HCT116 (cell line): ENCODE data around the gene PSG6. TPM values are rescaled to one million over a fixed set of nuclear protein-coding genes. Genes with fewer than 3 reads are reported as not detected.
"Not testable (repeated sequence)": the region's sequence is repeated elsewhere in the genome, so short reads cannot be mapped to it uniquely, and the experiment has no call there.

Source experiments
- ATAC-seq: fragments of 200-7000 bp; cut with Tn5 transposase; 2 replicates; pipeline ENCODE4 v1.9.1; 2020; ENCODE audit warnings: mild to moderate bottlenecking, moderate library complexity
- BruUV-seq: library from RNA; stranded (reverse); fragments of 400-500 nt; replicated peaks from 2 replicates; lab custom pipeline; 2021; lab: Mats Ljungman, UMichigan
- CTCF ChIA-PET: fragments of 300-600 bp; sonication (Branson Sonifier 250); formaldehyde crosslinking; loops from one replicate; lab custom pipeline; 2021; ENCODE audit warnings: antibody characterized with exemption; lab: Charles Lee
- POLR2A ChIA-PET: fragments of 300-600, 350-600 bp; sonication (Branson Sonifier 250); formaldehyde crosslinking; loops from one replicate; lab custom pipeline; 2021; ENCODE audit warnings: antibody characterized with exemption; lab: Charles Lee
- RAD21 ChIA-PET, 2 experiments: fragments of 300-600 bp; sonication (Branson Sonifier 250); formaldehyde crosslinking; loops; one replicate each; lab custom pipeline; 2023; ENCODE audit warnings: low total read pairs in 2 of 2; ENCODE audit not compliant: uncharacterized antibody in 2 of 2, unreplicated experiment in 2 of 2, low non-redundant PET in 1 of 2; lab: Charles Lee
- DNase-seq: peaks from one replicate; pipeline ENCODE4 v3.0.0-alpha.2; 2010; ENCODE audit warnings: low read depth, low spot score
- H2AFZ ChIP-seq: fragments of 200-600 bp; shearing (Covaris generic), sonication (generic); 2 replicates; pipeline ENCODE4 v1.6.1; 2017; ENCODE audit warnings: low read depth, mixed run types, mixed read lengths, antibody characterized with exemption, low read length; ENCODE audit not compliant: poor library complexity, severe bottlenecking
- H3K27ac ChIP-seq: 2 replicates; pipeline ENCODE4 v1.5.1; 2012; ENCODE audit warnings: low read depth, low read length
- H3K27me3 ChIP-seq: fragments of 200-600 bp; sonication (generic); 2 replicates; pipeline ENCODE4 v1.6.1; 2016; ENCODE audit warnings: mixed run types, low read length, mixed read lengths; ENCODE audit not compliant: insufficient read depth
- H3K36me3 ChIP-seq, 2 experiments: fragments of 200-500 bp in 1 of 2; fragments of 200-600 bp in 1 of 2; sonication (Bioruptor generic) in 1 of 2; sonication (generic) in 1 of 2; 2 replicates each; pipeline versions ENCODE4 v1.5.1 to v1.6.1; 2014 to 2016; ENCODE audit warnings: low read length in 2 of 2, inconsistent platforms in 1 of 2, mixed read lengths in 1 of 2, mixed run types in 1 of 2; ENCODE audit not compliant: insufficient read depth in 2 of 2, control insufficient read depth in 1 of 2
- H3K4me1 ChIP-seq, 2 experiments: fragments of 200-600 bp in 1 of 2; sonication (generic) in 1 of 2; 2 replicates each; pipeline versions ENCODE4 v1.5.1 to v1.6.1; 2012 to 2017; ENCODE audit warnings: low read length in 2 of 2, inconsistent platforms in 1 of 2, mild to moderate bottlenecking in 1 of 2, mixed read lengths in 1 of 2, mixed run types in 1 of 2, moderate library complexity in 1 of 2; ENCODE audit not compliant: insufficient read depth in 2 of 2, control insufficient read depth in 1 of 2
- H3K4me2 ChIP-seq: fragments of 200-600 bp; sonication (generic); 2 replicates; pipeline ENCODE4 v1.6.1; 2017; ENCODE audit warnings: mixed run types, low read length, mixed read lengths
- H3K4me3 ChIP-seq, 2 experiments: fragments of 200-600 bp in 1 of 2; sonication (generic) in 1 of 2; replicated peaks in 1 of 2; 2 replicates each; pipeline ENCODE4 v1.5.1; 2011 to 2016; ENCODE audit warnings: low read length in 2 of 2, control low read depth in 1 of 2, low read depth in 1 of 2, mild to moderate bottlenecking in 1 of 2, mixed read lengths in 1 of 2, mixed run types in 1 of 2
- H3K79me2 ChIP-seq: fragments of 200-600 bp; sonication (generic); 2 replicates; pipeline ENCODE4 v1.6.1; 2017; ENCODE audit warnings: mild to moderate bottlenecking, mixed run types, low read length, moderate library complexity, mixed read lengths; ENCODE audit not compliant: insufficient read depth
- H3K9ac ChIP-seq: fragments of 200-600 bp; sonication (generic); 2 replicates; pipeline ENCODE4 v1.6.1; 2016; ENCODE audit warnings: low read length, mixed read lengths
- H3K9me2 ChIP-seq: fragments of 200-600 bp; sonication (generic), shearing (Covaris generic); 2 replicates; pipeline ENCODE4 v1.6.1; 2017; ENCODE audit warnings: mixed run types, mild to moderate bottlenecking, moderate library complexity; ENCODE audit not compliant: insufficient read depth
- H3K9me3 ChIP-seq, 2 experiments: fragments of 200-500 bp in 1 of 2; fragments of 200-600 bp in 1 of 2; sonication (Bioruptor generic) in 1 of 2; sonication (generic) in 1 of 2; 2 replicates each; pipeline ENCODE4 v1.6.1; 2014 to 2017; ENCODE audit warnings: low read length in 2 of 2, mixed read lengths in 2 of 2, inconsistent platforms in 1 of 2, low read depth in 1 of 2, mild to moderate bottlenecking in 1 of 2, mixed run types in 1 of 2, moderate library complexity in 1 of 2; ENCODE audit not compliant: control insufficient read depth in 1 of 2, insufficient read depth in 1 of 2
- H4K20me1 ChIP-seq: fragments of 200-600 bp; sonication (generic), shearing (Covaris generic); 2 replicates; pipeline ENCODE4 v1.6.1; 2017; ENCODE audit warnings: mixed run types, mild to moderate bottlenecking, moderate library complexity; ENCODE audit not compliant: insufficient read depth
- CBX3 ChIP-seq: IDR thresholded peaks from 2 replicates; pipeline ENCODE4 v1.6.1; 2012; ENCODE audit warnings: low read depth
- EZH2 ChIP-seq: fragments of 200-600 bp; sonication (generic); IDR thresholded peaks from 2 replicates; pipeline ENCODE4 v1.6.1; 2017; ENCODE audit warnings: antibody characterized with exemption, mixed run types
- EZH2phosphoT487 ChIP-seq: fragments of 200-600 bp; IDR thresholded peaks from 2 replicates; pipeline ENCODE4 v1.6.1; 2018; ENCODE audit warnings: antibody characterized with exemption, borderline replicate concordance
- RAD21 ChIP-seq: IDR thresholded peaks from 2 replicates; pipeline ENCODE4 v1.6.1; 2012; ENCODE audit warnings: low read depth, mild to moderate bottlenecking
- REST ChIP-seq: IDR thresholded peaks from 2 replicates; pipeline ENCODE4 v1.6.1; 2012; ENCODE audit warnings: low read depth
- SP1 ChIP-seq: IDR thresholded peaks from 2 replicates; pipeline ENCODE4 v1.6.1; 2012; ENCODE audit warnings: low read depth
- YY1 ChIP-seq: IDR thresholded peaks from 2 replicates; pipeline ENCODE4 v1.6.1; 2011; ENCODE audit warnings: low read length, low read depth, moderate library complexity, mild to moderate bottlenecking; ENCODE audit not compliant: insufficient replicate concordance; ENCODE audit errors: extremely low read depth
- ZFX ChIP-seq: fragments of 450-650 bp; IDR thresholded peaks from 2 replicates; pipeline ENCODE4 v1.6.1; 2017
- intact Hi-C: fragments of 100-400 bp; cut with micrococcal nuclease; formaldehyde crosslinking; loops from 2 replicates; pipeline ENCODE4 v1.10.0; 2022
- total RNA-seq: library from RNA; stranded (reverse); gene quantifications from one replicate; pipeline ENCODE4 v1.2.1, GENCODE V29; 2021; ENCODE audit not compliant: unreplicated experiment
- TF ChIP-seq, protein P1 (sequence below), 3 experiments: fragments of 200-600 bp in 1 of 3; sonication (generic) in 1 of 3; IDR thresholded peaks in 2 of 3; conservative IDR thresholded peaks in 1 of 3; 2 replicates each; pipeline ENCODE4 v1.5.1; 2012 to 2017; ENCODE audit warnings: low read depth in 2 of 3, low read length in 2 of 3, antibody characterized with exemption in 1 of 3, borderline replicate concordance in 1 of 3, control low read depth in 1 of 3, mild to moderate bottlenecking in 1 of 3, mixed read lengths in 1 of 3, mixed run types in 1 of 3, moderate library complexity in 1 of 3; ENCODE audit not compliant: insufficient read depth in 1 of 3

Gene PSG6
- total RNA-seq, 1 experiment from 2014 or later, result not detected

DNA sequence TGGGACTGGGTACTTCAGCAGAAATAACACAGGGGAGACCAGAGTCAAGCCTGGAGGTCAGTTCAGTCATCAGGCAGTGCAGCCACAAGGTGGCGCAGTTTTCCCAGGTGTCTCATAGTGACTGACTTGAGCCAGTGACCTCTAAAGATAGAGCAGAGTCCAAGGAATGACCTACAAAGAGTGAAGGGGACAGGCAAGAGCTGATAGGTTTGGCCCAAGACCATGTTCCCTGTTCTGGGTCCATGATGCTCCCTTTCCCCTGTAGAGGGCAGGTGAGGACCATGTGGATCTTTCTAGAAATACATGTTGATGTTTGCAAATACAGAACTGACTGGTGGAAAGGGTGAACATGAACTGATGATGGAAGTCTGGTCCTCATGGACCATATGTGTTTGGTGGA, 12.5 kb upstream of the PSG6 start:
- H3K27me3 ChIP-seq, RAD21 ChIA-PET, H3K9ac ChIP-seq, H3K79me2 ChIP-seq, H3K36me3 ChIP-seq, H3K4me2 ChIP-seq, BruUV-seq, intact Hi-C loops, H4K20me1 ChIP-seq, H3K9me3 ChIP-seq, ATAC-seq, POLR2A ChIA-PET, H3K27ac ChIP-seq, DNase-seq, CTCF ChIA-PET, H3K4me3 ChIP-seq, H2AFZ ChIP-seq, H3K9me2 ChIP-seq: not testable (repeated sequence)
- peaks cover 0 to 10% of the 10 kb centered on the region in 2 experiments; a peak in 2 of 4 replicates for H3K4me1 ChIP-seq
- TF ChIP-seq RAD21, result 0 out of 2 replicates have a peak, but pooled peaks have one; percentile 21
- TF ChIP-seq, protein P1, sequence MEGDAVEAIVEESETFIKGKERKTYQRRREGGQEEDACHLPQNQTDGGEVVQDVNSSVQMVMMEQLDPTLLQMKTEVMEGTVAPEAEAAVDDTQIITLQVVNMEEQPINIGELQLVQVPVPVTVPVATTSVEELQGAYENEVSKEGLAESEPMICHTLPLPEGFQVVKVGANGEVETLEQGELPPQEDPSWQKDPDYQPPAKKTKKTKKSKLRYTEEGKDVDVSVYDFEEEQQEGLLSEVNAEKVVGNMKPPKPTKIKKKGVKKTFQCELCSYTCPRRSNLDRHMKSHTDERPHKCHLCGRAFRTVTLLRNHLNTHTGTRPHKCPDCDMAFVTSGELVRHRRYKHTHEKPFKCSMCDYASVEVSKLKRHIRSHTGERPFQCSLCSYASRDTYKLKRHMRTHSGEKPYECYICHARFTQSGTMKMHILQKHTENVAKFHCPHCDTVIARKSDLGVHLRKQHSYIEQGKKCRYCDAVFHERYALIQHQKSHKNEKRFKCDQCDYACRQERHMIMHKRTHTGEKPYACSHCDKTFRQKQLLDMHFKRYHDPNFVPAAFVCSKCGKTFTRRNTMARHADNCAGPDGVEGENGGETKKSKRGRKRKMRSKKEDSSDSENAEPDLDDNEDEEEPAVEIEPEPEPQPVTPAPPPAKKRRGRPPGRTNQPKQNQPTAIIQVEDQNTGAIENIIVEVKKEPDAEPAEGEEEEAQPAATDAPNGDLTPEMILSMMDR (IDR thresholded peaks at IDR 0.05 in 2 of 3, conservative IDR thresholded peaks at IDR 0.05 in 1 of 3; ENCODE audit: borderline replicate concordance in 1 of 3, insufficient read depth in 1 of 3, low read depth in 2 of 3, low read length in 2 of 3), result peak in 2 of 3 experiments; percentile 39 to 50; a peak in 5 of 6 replicates

GRCh38 chr19:42928896-42929295, 11.2 kb upstream of the PSG6 start:
- no peak for DNase-seq
- Histone ChIP-seq H3K27ac (no peak overlapping the region), H3K4me1 (peaks cover 0 to 10% of the 10 kb centered on the region in 2 experiments; a peak in 2 of 4 replicates), H4K20me1 (no peaks in the 10 kb centered on the region), H3K27me3 (no peaks in the 10 kb centered on the region), H3K4me2 (no peak overlapping the region), H3K79me2 (no peaks in the 10 kb centered on the region), H2AFZ (no peak overlapping the region), H3K36me3 (no peaks in the 10 kb centered on the region), H3K9me2 (no peaks in the 10 kb centered on the region), H3K9me3 (no peaks in the 10 kb centered on the region), H3K4me3 (no peak overlapping the region), H3K9ac (no peak overlapping the region)
- no peak for ATAC-seq
- intact Hi-C loops, result no loop called here
- ChIA-PET CTCF (no interaction called here), POLR2A (no interaction called here), RAD21 (no interaction called here)
- no TSS peak for BruUV-seq
- no peak for TF ChIP-seq ZFX
- no peak for TF ChIP-seq SP1
- TF ChIP-seq YY1, result no peak
- no peak for TF ChIP-seq EZH2phosphoT487
- TF ChIP-seq REST, result no peak
- TF ChIP-seq EZH2, result no peak
- TF ChIP-seq RAD21, result no peak
- TF ChIP-seq CBX3, result no peak
